HPDE6-E6E7 (cell line): ENCODE data around the gene SSTR5.
"Not testable (repeated sequence)": the region's sequence is repeated elsewhere in the genome, so short reads cannot be mapped to it uniquely, and the experiment has no call there.

ENCODE experiments used
- DNase-seq: peaks from one replicate; pipeline ENCODE4 v3.0.0; 2011; ENCODE audit warnings: missing footprints; ENCODE audit errors: extremely low spot score

SSTR5 gene

GRCh38 chr16:1090620-1091587 lies 18.4 kb downstream of the SSTR5 start:
- DNase-seq: no peak

GRCh38 chr16:1091992-1092552 lies 19.5 kb downstream of the SSTR5 start:
- no peak for DNase-seq

- not testable (repeated sequence) for DNase-seq
These were observed 20.2 kb downstream of the SSTR5 start for GRCh38 chr16:1092685-1093283.

GRCh38 chr16:1093284-1094123 lies 21.0 kb downstream of the SSTR5 start:
- no peak for DNase-seq

- no peak for DNase-seq
These were observed 21.6 kb downstream of the SSTR5 start for GRCh38 chr16:1094124-1094479.

- no peak for DNase-seq
These were observed 22.3 kb downstream of the SSTR5 start for GRCh38 chr16:1094601-1095449.

- DNase-seq: no peak
These were observed 23.1 kb downstream of the SSTR5 start for GRCh38 chr16:1095450-1096168.

GRCh38 chr16:1096169-1097082 lies 23.9 kb downstream of the SSTR5 start, which contains the start of gene C1QTNF8:
Gene C1QTNF8 (minus strand): TSS chr16:1096244. CDS start chr16:1094922, 1,322 bp downstream.
- no peak for DNase-seq

- no peak for DNase-seq
These were observed 24.6 kb downstream of the SSTR5 start for GRCh38 chr16:1097156-1097555.

- DNase-seq: no peak
These were observed 25.3 kb downstream of the SSTR5 start for GRCh38 chr16:1097800-1098199.

GRCh38 chr16:1098266-1098991 lies 25.9 kb downstream of the SSTR5 start:
- no peak for DNase-seq

- no peak for DNase-seq
These were observed 26.9 kb downstream of the SSTR5 start for GRCh38 chr16:1099189-1100083.

- no peak for DNase-seq
These were observed 27.7 kb downstream of the SSTR5 start for GRCh38 chr16:1100084-1100800.

- DNase-seq: no peak
These were observed 28.6 kb downstream of the SSTR5 start for GRCh38 chr16:1101133-1101532.

- DNase-seq: no peak
These were observed 29.2 kb downstream of the SSTR5 start for GRCh38 chr16:1101573-1102332.

- DNase-seq: no peak
These were observed 29.8 kb downstream of the SSTR5 start for GRCh38 chr16:1102333-1102700.
